ENCODE measurements around the gene SH3RF2. TPM values are rescaled to one million over a fixed set of nuclear protein-coding genes. Genes with fewer than 3 reads are reported as not detected.

SH3RF2 gene
- total and polyA plus RNA-seq, 4 donors, result 1.0 to 10.5 (median 4.9) TPM

- Histone ChIP-seq H3K36me3 (ENCODE audit: control insufficient read depth in 4 of 4, insufficient read depth in 3 of 4, low read depth in 1 of 4, low read length in 3 of 4) (no peaks in the 10 kb centered on the region), H3K27ac (ENCODE audit: low read depth in 1 of 2, low read length in 2 of 2) (no peak overlapping the region), H3K9ac (ENCODE audit: low read depth in 1 of 2, low read length in 2 of 2) (no peak overlapping the region), H3K9me3 (ENCODE audit: control insufficient read depth in 4 of 4, low read length in 3 of 4) (no peaks in the 10 kb centered on the region), H3K27me3 (ENCODE audit: control insufficient read depth in 4 of 4, insufficient read depth in 4 of 4, low read length in 3 of 4) (no peaks in the 10 kb centered on the region), H3K4me3 (ENCODE audit: low read depth in 1 of 3, low read length in 3 of 3) (no peak overlapping the region), H3K4me1 (ENCODE audit: control insufficient read depth in 4 of 4, insufficient read depth in 4 of 4, low read length in 3 of 4) (peaks cover 9 to 53% (median 42%) of the 10 kb centered on the region in 4 donors)
- 23% methylated on average over 3 of the region's 3 CpGs for WGBS
- TF ChIP-seq YY1 (IDR thresholded peaks at IDR 0.05) (peak; percentile 44), HNF4A (conservative IDR thresholded peaks at IDR 0.05) (peak; percentile 28 to 30), FOXA2 (IDR thresholded peaks at IDR 0.05) (no peak)
- DNase-seq (ENCODE audit: low spot score), result peak; percentile 49
Measured at GRCh38 chr5:145975361-145976066, 39.1 kb downstream of the SH3RF2 start.

- peaks cover 9 to 54% (median 42%) of the 10 kb centered on the region in 4 donors for H3K4me1 ChIP-seq (ENCODE audit: control insufficient read depth in 4 of 4, insufficient read depth in 4 of 4, low read length in 3 of 4)
- WGBS, result 81% methylated on average over 7 of the region's 7 CpGs
- DNase-seq (ENCODE audit: low spot score), result no peak
Measured at GRCh38 chr5:145976431-145977155, 40.2 kb downstream of the SH3RF2 start.

GRCh38 chr5:145978171-145978570 is 41.8 kb downstream of the SH3RF2 start:
- Histone ChIP-seq H3K27ac (ENCODE audit: low read depth in 1 of 2, low read length in 2 of 2) (peak overlapping the region in 1 of 2 donors; percentile 46), H3K4me1 (ENCODE audit: control insufficient read depth in 4 of 4, insufficient read depth in 4 of 4, low read length in 3 of 4) (peaks cover 9 to 64% (median 49%) of the 10 kb centered on the region in 4 donors), H3K36me3 (ENCODE audit: control insufficient read depth in 4 of 4, insufficient read depth in 3 of 4, low read depth in 1 of 4, low read length in 3 of 4) (no peaks in the 10 kb centered on the region), H3K27me3 (ENCODE audit: control insufficient read depth in 4 of 4, insufficient read depth in 4 of 4, low read length in 3 of 4) (no peaks in the 10 kb centered on the region), H3K4me3 (ENCODE audit: low read depth in 1 of 3, low read length in 3 of 3) (no peak overlapping the region), H3K9me3 (ENCODE audit: control insufficient read depth in 4 of 4, low read length in 3 of 4) (no peaks in the 10 kb centered on the region), H3K9ac (ENCODE audit: low read depth in 1 of 2, low read length in 2 of 2) (peak overlapping the region in 1 of 2 donors; percentile 44)
- no peak for DNase-seq (ENCODE audit: low spot score)
- WGBS, result 66% methylated on average over 3 of the region's 3 CpGs
- TF ChIP-seq ATF3 (IDR thresholded peaks at IDR 0.05) (no peak), TAF1 (conservative IDR thresholded peaks at IDR 0.05) (no peak), MAX (IDR thresholded peaks at IDR 0.05) (no peak), FOXA1 (IDR thresholded peaks at IDR 0.05) (no peak), RXRA (IDR thresholded peaks at IDR 0.05) (no peak), EGR1 (IDR thresholded peaks at IDR 0.05; ENCODE audit: low read depth in 2 of 2) (no peak), RAD21 (IDR thresholded peaks at IDR 0.05) (no peak), ZBTB33 (IDR thresholded peaks at IDR 0.05) (no peak), JUND (IDR thresholded peaks at IDR 0.05) (no peak), CTCF (IDR thresholded peaks at IDR 0.05; ENCODE audit: low read depth, low read length, missing input control) (no peak), NR2F2 (IDR thresholded peaks at IDR 0.05) (no peak), HNF4A (conservative IDR thresholded peaks at IDR 0.05) (no peak), FOXA2 (IDR thresholded peaks at IDR 0.05) (no peak), SP1 (IDR thresholded peaks at IDR 0.05) (no peak), GABPA (IDR thresholded peaks at IDR 0.05 in 1 of 2, conservative IDR thresholded peaks at IDR 0.05 in 1 of 2) (no peak)

More at GRCh38 chr5:145976431-145977155, 40.2 kb downstream of the SH3RF2 start:
- Histone ChIP-seq H3K27ac (ENCODE audit: low read depth in 1 of 2, low read length in 2 of 2) (no peak overlapping the region), H3K9ac (ENCODE audit: low read depth in 1 of 2, low read length in 2 of 2) (no peak overlapping the region), H3K4me3 (ENCODE audit: low read depth in 1 of 3, low read length in 3 of 3) (no peak overlapping the region), H3K36me3 (ENCODE audit: control insufficient read depth in 4 of 4, insufficient read depth in 3 of 4, low read depth in 1 of 4, low read length in 3 of 4) (no peaks in the 10 kb centered on the region), H3K27me3 (ENCODE audit: control insufficient read depth in 4 of 4, insufficient read depth in 4 of 4, low read length in 3 of 4) (no peaks in the 10 kb centered on the region), H3K9me3 (ENCODE audit: control insufficient read depth in 4 of 4, low read length in 3 of 4) (no peaks in the 10 kb centered on the region)
- TF ChIP-seq EGR1 (IDR thresholded peaks at IDR 0.05; ENCODE audit: low read depth in 2 of 2) (no peak), MAX (IDR thresholded peaks at IDR 0.05) (no peak), TAF1 (conservative IDR thresholded peaks at IDR 0.05) (no peak), FOXA2 (IDR thresholded peaks at IDR 0.05) (no peak), HNF4G (IDR thresholded peaks at IDR 0.05) (no peak), NR2F2 (IDR thresholded peaks at IDR 0.05) (no peak), RXRA (IDR thresholded peaks at IDR 0.05) (no peak)

Measured in liver (tissue), 9 donors.